Measurements from ENCODE around the gene VSIG1.

Gene VSIG1

GRCh38 chrX:108064001-108064400 is 19.1 kb downstream of the VSIG1 start:
- CTCF ChIA-PET, result no interaction called here
- POLR2A ChIA-PET, result no interaction called here
- TF ChIP-seq CTBP1 (IDR thresholded peaks at IDR 0.05; ENCODE audit: borderline replicate concordance), result no peak
- TF ChIP-seq FOXA1 (IDR thresholded peaks at IDR 0.05), result no peak
- TF ChIP-seq HDGF (IDR thresholded peaks at IDR 0.05; ENCODE audit: borderline replicate concordance), result no peak
- no peak for TF ChIP-seq SUZ12 (IDR thresholded peaks at IDR 0.05)
- no peak for TF ChIP-seq ZNF384 (IDR thresholded peaks at IDR 0.05)
- no peak for TF ChIP-seq ELF4 (IDR thresholded peaks at IDR 0.05)
- no peak for TF ChIP-seq PKNOX1 (IDR thresholded peaks at IDR 0.05)
- TF ChIP-seq L3MBTL2 (conservative IDR thresholded peaks at IDR 0.05), result no peak
- no peak for TF ChIP-seq NFRKB (IDR thresholded peaks at IDR 0.05)
- no peak for TF ChIP-seq FOXK2 (IDR thresholded peaks at IDR 0.05)
- no peak for TF ChIP-seq TARDBP (IDR thresholded peaks at IDR 0.05)
- no peak for TF ChIP-seq LEF1 (IDR thresholded peaks at IDR 0.05; ENCODE audit: borderline replicate concordance)
- TF ChIP-seq FOXM1 (IDR thresholded peaks at IDR 0.05; ENCODE audit: borderline replicate concordance), result no peak
- TF ChIP-seq BHLHE40 (IDR thresholded peaks at IDR 0.05; ENCODE audit: borderline replicate concordance), result no peak
- TF ChIP-seq ARNT (IDR thresholded peaks at IDR 0.05), result no peak
- no peak for TF ChIP-seq SP1 (IDR thresholded peaks at IDR 0.05)
- DNase-seq (ENCODE audit: extremely low spot score), result no peak

GRCh38 chrX:108064613-108065012 is 19.7 kb downstream of the VSIG1 start:
- ChIA-PET CTCF (no interaction called here), POLR2A (no interaction called here)
- TF ChIP-seq ZNF384 (IDR thresholded peaks at IDR 0.05) (no peak), CTBP1 (IDR thresholded peaks at IDR 0.05; ENCODE audit: borderline replicate concordance) (no peak), BHLHE40 (IDR thresholded peaks at IDR 0.05; ENCODE audit: borderline replicate concordance) (no peak), LEF1 (IDR thresholded peaks at IDR 0.05; ENCODE audit: borderline replicate concordance) (no peak), TARDBP (IDR thresholded peaks at IDR 0.05) (no peak), ARNT (IDR thresholded peaks at IDR 0.05) (no peak), HDGF (IDR thresholded peaks at IDR 0.05; ENCODE audit: borderline replicate concordance) (no peak), SUZ12 (IDR thresholded peaks at IDR 0.05) (no peak), PKNOX1 (IDR thresholded peaks at IDR 0.05) (no peak), FOXM1 (IDR thresholded peaks at IDR 0.05; ENCODE audit: borderline replicate concordance) (no peak), FOXA1 (IDR thresholded peaks at IDR 0.05) (no peak), NFRKB (IDR thresholded peaks at IDR 0.05) (no peak), SP1 (IDR thresholded peaks at IDR 0.05) (no peak), L3MBTL2 (conservative IDR thresholded peaks at IDR 0.05) (no peak), FOXK2 (IDR thresholded peaks at IDR 0.05) (no peak), ELF4 (IDR thresholded peaks at IDR 0.05) (no peak)
- DNase-seq (ENCODE audit: extremely low spot score), result no peak

GRCh38 chrX:108068121-108068520 is 23.3 kb downstream of the VSIG1 start:
- no peak for DNase-seq (ENCODE audit: extremely low spot score)
- ChIA-PET POLR2A (no interaction called here), CTCF (no interaction called here)
- no peak for TF ChIP-seq CTBP1 (IDR thresholded peaks at IDR 0.05; ENCODE audit: borderline replicate concordance)
- TF ChIP-seq L3MBTL2 (conservative IDR thresholded peaks at IDR 0.05), result no peak
- TF ChIP-seq TARDBP (IDR thresholded peaks at IDR 0.05), result no peak
- no peak for TF ChIP-seq LEF1 (IDR thresholded peaks at IDR 0.05; ENCODE audit: borderline replicate concordance)
- no peak for TF ChIP-seq NFRKB (IDR thresholded peaks at IDR 0.05)
- no peak for TF ChIP-seq FOXA1 (IDR thresholded peaks at IDR 0.05)
- no peak for TF ChIP-seq PKNOX1 (IDR thresholded peaks at IDR 0.05)
- no peak for TF ChIP-seq ARNT (IDR thresholded peaks at IDR 0.05)
- no peak for TF ChIP-seq HDGF (IDR thresholded peaks at IDR 0.05; ENCODE audit: borderline replicate concordance)

- TF ChIP-seq HDGF (IDR thresholded peaks at IDR 0.05; ENCODE audit: borderline replicate concordance), result no peak
- TF ChIP-seq ELF4 (IDR thresholded peaks at IDR 0.05), result no peak
- no peak for TF ChIP-seq BHLHE40 (IDR thresholded peaks at IDR 0.05; ENCODE audit: borderline replicate concordance)
- TF ChIP-seq FOXA1 (IDR thresholded peaks at IDR 0.05), result no peak
- no peak for TF ChIP-seq PKNOX1 (IDR thresholded peaks at IDR 0.05)
- TF ChIP-seq SP1 (IDR thresholded peaks at IDR 0.05), result no peak
- TF ChIP-seq ARNT (IDR thresholded peaks at IDR 0.05), result no peak
- no peak for TF ChIP-seq L3MBTL2 (conservative IDR thresholded peaks at IDR 0.05)
- no peak for TF ChIP-seq SUZ12 (IDR thresholded peaks at IDR 0.05)
- no peak for TF ChIP-seq ZNF384 (IDR thresholded peaks at IDR 0.05)
- TF ChIP-seq NFRKB (IDR thresholded peaks at IDR 0.05), result no peak
- CTCF ChIA-PET, result interaction anchor here (0.7 to 2.7 kb wide), 5 partner anchors 10 to 398 kb away, joined by 3 to 13 read pairs (median 3); no protein-coding TSS in a partner anchor
- no peak for DNase-seq (ENCODE audit: extremely low spot score)
- POLR2A ChIA-PET, result interaction anchor here (1.1 kb wide), 1 partner anchor 21 kb away, joined by 3 read pairs; the partner anchor contains the start of genes ATG4A and PSMD10
These were observed 26.0 kb downstream of the VSIG1 start for GRCh38 chrX:108070891-108071290.

GRCh38 chrX:108071578-108071977 is 26.7 kb downstream of the VSIG1 start:
- no peak for DNase-seq (ENCODE audit: extremely low spot score)
- POLR2A ChIA-PET, result interaction anchor here (1.1 kb wide), 1 partner anchor 20 kb away, joined by 3 read pairs; the partner anchor contains the start of genes ATG4A and PSMD10
- CTCF ChIA-PET, result interaction anchor here (0.7 to 2.7 kb wide), 4 partner anchors 11 to 398 kb away, joined by 3 to 13 read pairs (median 4); no protein-coding TSS in a partner anchor

More at GRCh38 chrX:108071578-108071977, 26.7 kb downstream of the VSIG1 start:
- TF ChIP-seq BHLHE40 (IDR thresholded peaks at IDR 0.05; ENCODE audit: borderline replicate concordance) (no peak), FOXK2 (IDR thresholded peaks at IDR 0.05) (no peak), L3MBTL2 (conservative IDR thresholded peaks at IDR 0.05) (no peak), SUZ12 (IDR thresholded peaks at IDR 0.05) (no peak), FOXM1 (IDR thresholded peaks at IDR 0.05; ENCODE audit: borderline replicate concordance) (no peak), ARNT (IDR thresholded peaks at IDR 0.05) (no peak), FOXA1 (IDR thresholded peaks at IDR 0.05) (no peak), CTBP1 (IDR thresholded peaks at IDR 0.05; ENCODE audit: borderline replicate concordance) (no peak), HDGF (IDR thresholded peaks at IDR 0.05; ENCODE audit: borderline replicate concordance) (no peak), SP1 (IDR thresholded peaks at IDR 0.05) (no peak), ELF4 (IDR thresholded peaks at IDR 0.05) (no peak), LEF1 (IDR thresholded peaks at IDR 0.05; ENCODE audit: borderline replicate concordance) (no peak), PKNOX1 (IDR thresholded peaks at IDR 0.05) (no peak), NFRKB (IDR thresholded peaks at IDR 0.05) (no peak), ZNF384 (IDR thresholded peaks at IDR 0.05) (no peak)

Data from HEK293T (cell line).